HFFc6 (cell line): ENCODE results near the gene LATS2. TPM values are rescaled to one million over a fixed set of nuclear protein-coding genes. Genes with fewer than 3 reads are reported as not detected.

Experiments
- DNase-seq: peaks from one replicate; pipeline ENCODE4 v3.0.0-alpha.2; 2018
- H3K27ac Mint-ChIP-seq: 2 replicates; pipeline ENCODE4 v1.8.0; 2020; ENCODE audit warnings: mild to moderate bottlenecking, mixed read lengths
- H3K27me3 Mint-ChIP-seq: 2 replicates; pipeline ENCODE4 v1.8.0; 2021; ENCODE audit warnings: mild to moderate bottlenecking, moderate library complexity, mixed read lengths; ENCODE audit not compliant: insufficient read depth
- H3K36me3 Mint-ChIP-seq: 2 replicates; pipeline ENCODE4 v1.8.0; 2021; ENCODE audit warnings: low read depth, mixed read lengths
- H3K4me1 Mint-ChIP-seq: 2 replicates; pipeline ENCODE4 v1.8.0; 2020; ENCODE audit warnings: low read depth, mixed read lengths
- H3K4me3 Mint-ChIP-seq: 2 replicates; pipeline ENCODE4 v1.8.0; 2020; ENCODE audit warnings: mild to moderate bottlenecking, moderate library complexity, mixed read lengths
- H3K9me3 Mint-ChIP-seq: 2 replicates; pipeline ENCODE4 v1.8.0; 2020; ENCODE audit warnings: mild to moderate bottlenecking, mixed read lengths
- CTCF ChIP-seq: fragments of 200-600 bp; sonication (generic); IDR thresholded peaks from 2 replicates; pipeline ENCODE4 v1.5.0; 2021; ENCODE audit warnings: antibody characterized with exemption, mild to moderate bottlenecking
- total RNA-seq, 6 experiments: library from RNA; stranded (reverse); fragmentation: NEBNext Ultra II Directional; extraction: Animal tissue kit (Norgen Biotek cat#: 25700); gene quantifications; 2 replicates in 1 of 6; 3 replicates in 5 of 6; pipeline ENCODE4 v1.2.3, GENCODE V29; 2021

LATS2 gene
- total RNA-seq, 6 experiments from 2014 or later = 43.5 to 54.8 (median 44.9) TPM

GRCh38 chr13:21014502-21015170, 46.8 kb downstream of the LATS2 start:
- H3K36me3 Mint-ChIP-seq = peaks cover 26% of the 10 kb centered on the region
- peak; percentile 76 for DNase-seq
- TF ChIP-seq CTCF = no peak
- H3K4me1 Mint-ChIP-seq = peaks cover 89% of the 10 kb centered on the region
- peak overlapping the region; percentile 65 for H3K4me3 Mint-ChIP-seq
- no peaks in the 10 kb centered on the region for H3K9me3 Mint-ChIP-seq
- H3K27me3 Mint-ChIP-seq = peaks cover 9% of the 10 kb centered on the region
- H3K27ac Mint-ChIP-seq = peak overlapping the region; percentile 95

- Mint-ChIP-seq H3K27me3 (peaks cover 9% of the 10 kb centered on the region), H3K4me1 (peaks cover 94% of the 10 kb centered on the region), H3K4me3 (peak overlapping the region; percentile 65), H3K27ac (peak overlapping the region; percentile 95), H3K36me3 (peaks cover 31% of the 10 kb centered on the region), H3K9me3 (no peaks in the 10 kb centered on the region)
- no peak for TF ChIP-seq CTCF
- no peak for DNase-seq
Measured at GRCh38 chr13:21014139-21014501, 47.3 kb downstream of the LATS2 start.

GRCh38 chr13:21013682-21014038, 47.7 kb downstream of the LATS2 start:
- no peaks in the 10 kb centered on the region for H3K9me3 Mint-ChIP-seq
- no peak for DNase-seq
- peaks cover 94% of the 10 kb centered on the region for H3K4me1 Mint-ChIP-seq
- H3K27ac Mint-ChIP-seq = peak overlapping the region; percentile 95
- H3K27me3 Mint-ChIP-seq = peaks cover 7% of the 10 kb centered on the region
- no peak overlapping the region for H3K4me3 Mint-ChIP-seq
- H3K36me3 Mint-ChIP-seq = peaks cover 36% of the 10 kb centered on the region
- TF ChIP-seq CTCF = no peak

GRCh38 chr13:21012841-21013681, 48.3 kb downstream of the LATS2 start:
- H3K36me3 Mint-ChIP-seq = peaks cover 41% of the 10 kb centered on the region
- H3K9me3 Mint-ChIP-seq = no peaks in the 10 kb centered on the region
- peak overlapping the region; percentile 95 for H3K27ac Mint-ChIP-seq

GRCh38 chr13:21012211-21012610, 49.2 kb downstream of the LATS2 start:
- no peak for TF ChIP-seq CTCF
- peaks cover 3% of the 10 kb centered on the region for H3K27me3 Mint-ChIP-seq
- no peak overlapping the region for H3K4me3 Mint-ChIP-seq
- no peak for DNase-seq
- peaks cover 41% of the 10 kb centered on the region for H3K36me3 Mint-ChIP-seq
- H3K4me1 Mint-ChIP-seq = peaks cover 84% of the 10 kb centered on the region
- no peaks in the 10 kb centered on the region for H3K9me3 Mint-ChIP-seq
- peak overlapping the region; percentile 55; the same call in 1 of the 2 replicates for H3K27ac Mint-ChIP-seq

More at GRCh38 chr13:21012841-21013681, 48.3 kb downstream of the LATS2 start:
- H3K4me1 Mint-ChIP-seq = peaks cover 92% of the 10 kb centered on the region
- DNase-seq = no peak
- no peak overlapping the region for H3K4me3 Mint-ChIP-seq
- H3K27me3 Mint-ChIP-seq = peaks cover 7% of the 10 kb centered on the region
- TF ChIP-seq CTCF = no peak
